ENCODE data around the gene SPATA3. TPM values are rescaled to one million over a fixed set of nuclear protein-coding genes. Genes with fewer than 3 reads are reported as not detected.

SPATA3 gene
- total RNA-seq, 1 donor from 2014 or later, result not detected

GRCh38 chr2:230947908-230948365, 48.0 kb upstream of the SPATA3 start:
- Histone ChIP-seq H3K36me3 (ENCODE audit: insufficient read depth, low read length) (no peaks in the 10 kb centered on the region), H3K4me3 (ENCODE audit: insufficient read depth, low read depth, low read length) (no peak overlapping the region), H3K27ac (ENCODE audit: low read depth, low read length) (no peak overlapping the region), H3K9me3 (ENCODE audit: insufficient read depth, low read depth, low read length) (no peaks in the 10 kb centered on the region), H3K4me2 (ENCODE audit: low read length) (no peak overlapping the region), H2AFZ (ENCODE audit: low read depth, low read length) (no peak overlapping the region), H3K79me2 (ENCODE audit: insufficient read depth, low read length) (no peaks in the 10 kb centered on the region), H3K27me3 (ENCODE audit: insufficient read depth, low read length) (no peaks in the 10 kb centered on the region), H3K9ac (ENCODE audit: low read length) (no peak overlapping the region), H4K20me1 (ENCODE audit: insufficient read depth, low read length) (no peaks in the 10 kb centered on the region), H3K4me1 (ENCODE audit: insufficient read depth, low read length) (no peaks in the 10 kb centered on the region)
- peaks cover 8% of the 10 kb centered on the region for H3K27me3 Mint-ChIP-seq (ENCODE audit: low read depth, unreplicated experiment)
- no peaks in the 10 kb centered on the region for H3K9me3 Mint-ChIP-seq (ENCODE audit: unreplicated experiment)
- TF ChIP-seq EZH2 (IDR thresholded peaks at IDR 0.05; ENCODE audit: insufficient read depth, low read length) (no peak), CTCF (IDR thresholded peaks at IDR 0.05; ENCODE audit: insufficient read depth, low read depth, low read length) (no peak)
- H3K4me1 Mint-ChIP-seq (ENCODE audit: low read depth, unreplicated experiment), result peaks cover 10% of the 10 kb centered on the region
- H3K27ac Mint-ChIP-seq (ENCODE audit: unreplicated experiment), result no peak overlapping the region
- no peak for FAIRE-seq
- no peak for DNase-seq (ENCODE audit: low read depth)
- H3K4me3 Mint-ChIP-seq (ENCODE audit: unreplicated experiment), result no peak overlapping the region
- no peaks in the 10 kb centered on the region for H3K36me3 Mint-ChIP-seq (ENCODE audit: low read depth, unreplicated experiment)

DNA sequence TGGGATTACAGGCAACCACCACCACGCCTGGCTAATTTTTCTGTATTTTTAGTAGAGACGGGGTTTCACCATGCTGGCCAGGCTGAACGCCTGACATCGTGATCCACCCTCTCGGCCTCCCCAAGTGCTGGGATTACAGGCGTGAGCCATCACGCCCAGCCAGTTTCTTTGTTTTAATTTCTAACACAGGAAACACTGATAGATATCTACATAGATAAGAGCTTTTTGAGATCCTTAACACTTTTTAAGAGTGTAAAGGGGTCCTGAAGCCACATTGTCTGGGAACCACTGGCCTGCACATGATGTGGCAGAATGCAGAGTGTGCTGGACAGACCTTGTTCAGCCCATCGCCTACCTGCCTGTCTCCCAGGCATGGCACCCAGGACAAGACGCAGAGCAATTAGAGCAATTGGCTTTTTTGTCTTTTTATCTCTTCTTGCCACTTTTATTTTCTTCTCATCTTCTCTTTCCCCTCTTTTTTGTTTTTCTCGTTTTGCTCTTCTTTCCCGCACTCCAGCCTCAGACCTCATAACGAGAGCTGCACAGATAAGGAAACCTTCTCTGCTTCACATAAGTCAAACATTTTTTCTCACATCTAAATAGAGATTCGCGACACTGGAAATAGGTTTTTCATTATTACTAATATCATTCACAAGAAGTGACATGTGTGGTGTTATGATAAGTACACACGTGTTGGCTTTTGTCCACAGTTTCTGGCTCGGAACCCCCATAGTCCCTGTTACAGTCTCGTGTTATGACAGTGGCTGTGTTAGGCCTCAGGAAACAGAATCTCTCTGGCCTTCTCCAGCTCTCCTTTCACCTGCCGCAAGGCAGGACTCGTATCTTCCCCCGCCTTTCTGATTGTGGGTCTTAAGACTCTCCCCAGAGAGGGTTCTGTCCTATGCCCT, 45.7 kb upstream of the SPATA3 start:
- Mint-ChIP-seq H3K4me1 (ENCODE audit: low read depth, unreplicated experiment) (peaks cover 4% of the 10 kb centered on the region), H3K4me3 (ENCODE audit: unreplicated experiment) (no peak overlapping the region)
- H3K27ac ChIP-seq (ENCODE audit: low read depth, low read length), result no peak overlapping the region

More for the DNA sequence above, 45.7 kb upstream of the SPATA3 start:
- Mint-ChIP-seq H3K36me3 (ENCODE audit: low read depth, unreplicated experiment) (no peaks in the 10 kb centered on the region), H3K27me3 (ENCODE audit: low read depth, unreplicated experiment) (peaks cover 8% of the 10 kb centered on the region), H3K27ac (ENCODE audit: unreplicated experiment) (no peak overlapping the region), H3K9me3 (ENCODE audit: unreplicated experiment) (peaks cover 3% of the 10 kb centered on the region)
- Histone ChIP-seq H3K9me3 (ENCODE audit: insufficient read depth, low read depth, low read length) (no peaks in the 10 kb centered on the region), H3K27me3 (ENCODE audit: insufficient read depth, low read length) (no peaks in the 10 kb centered on the region), H3K4me3 (ENCODE audit: insufficient read depth, low read depth, low read length) (no peak overlapping the region), H3K4me1 (ENCODE audit: insufficient read depth, low read length) (no peaks in the 10 kb centered on the region), H3K36me3 (ENCODE audit: insufficient read depth, low read length) (no peaks in the 10 kb centered on the region), H3K4me2 (ENCODE audit: low read length) (no peak overlapping the region), H4K20me1 (ENCODE audit: insufficient read depth, low read length) (no peaks in the 10 kb centered on the region), H3K79me2 (ENCODE audit: insufficient read depth, low read length) (no peaks in the 10 kb centered on the region), H2AFZ (ENCODE audit: low read depth, low read length) (no peak overlapping the region), H3K9ac (ENCODE audit: low read length) (no peak overlapping the region)
- TF ChIP-seq CTCF (IDR thresholded peaks at IDR 0.05; ENCODE audit: insufficient read depth, low read depth, low read length) (no peak), EZH2 (IDR thresholded peaks at IDR 0.05; ENCODE audit: insufficient read depth, low read length) (no peak)
- FAIRE-seq (no peak), DNase-seq (ENCODE audit: low read depth) (no peak)

Data from astrocyte (in vitro differentiated cells and primary cell).